ENCODE measurements around the gene UBALD2.
A peak's percentile ranks its signal among the peaks of the same experiment; 100 is the strongest.
"Not testable (repeated sequence)": the region's sequence is repeated elsewhere in the genome, so short reads cannot be mapped to it uniquely, and the experiment has no call there.

UBALD2 gene

GRCh38 chr17:76264755-76265623, at the start of gene UBALD2:
Gene UBALD2, plus strand, starts transcription at chr17:76265348. Its CDS starts 158 bp downstream, at chr17:76265506.
- DNase-seq = peak; percentile 98 to 99

GRCh38 chr17:76217081-76217480, 48.1 kb upstream of the UBALD2 start:
- no peak for DNase-seq

- no peak for DNase-seq
Measured at GRCh38 chr17:76219670-76220383, 45.3 kb upstream of the UBALD2 start.

GRCh38 chr17:76223802-76224201, 41.3 kb upstream of the UBALD2 start:
- DNase-seq = no peak

- DNase-seq = not testable (repeated sequence)
Measured at GRCh38 chr17:76225373-76226086, 39.6 kb upstream of the UBALD2 start.

- DNase-seq = not testable (repeated sequence)
Measured at GRCh38 chr17:76226749-76227148, 38.4 kb upstream of the UBALD2 start.

- DNase-seq = no peak
Measured at GRCh38 chr17:76232342-76232741, 32.8 kb upstream of the UBALD2 start.

GRCh38 chr17:76233588-76234353, 31.4 kb upstream of the UBALD2 start:
- no peak for DNase-seq

GRCh38 chr17:76234354-76234679, 30.8 kb upstream of the UBALD2 start:
- no peak for DNase-seq

- DNase-seq = no peak
Measured at GRCh38 chr17:76235883-76236282, 29.3 kb upstream of the UBALD2 start.

- DNase-seq = no peak
Measured at GRCh38 chr17:76236603-76237002, 28.5 kb upstream of the UBALD2 start.

GRCh38 chr17:76237859-76238313, 27.3 kb upstream of the UBALD2 start:
- DNase-seq = no peak

- no peak for DNase-seq
Measured at GRCh38 chr17:76238847-76239537, 26.2 kb upstream of the UBALD2 start.

- no peak for DNase-seq
Measured at GRCh38 chr17:76239538-76240274, 25.4 kb upstream of the UBALD2 start.

- peak; percentile 55 to 58 for DNase-seq
Measured at GRCh38 chr17:76240461-76241203, 24.5 kb upstream of the UBALD2 start, which contains the start of gene RNF157. Gene RNF157, minus strand, starts transcription at chr17:76240493. Its CDS starts 253 bp downstream, at chr17:76240240.

GRCh38 chr17:76241204-76241538, 24.0 kb upstream of the UBALD2 start:
- DNase-seq = no peak

GRCh38 chr17:76241691-76242255, 23.4 kb upstream of the UBALD2 start:
- DNase-seq = no peak

- DNase-seq = no peak
Measured at GRCh38 chr17:76243826-76244679, 21.1 kb upstream of the UBALD2 start.

GRCh38 chr17:76244721-76245120, 20.4 kb upstream of the UBALD2 start:
- not testable (repeated sequence) for DNase-seq

Data from activated CD4-positive, alpha-beta T cell treated with anti-CD3 and anti-CD28 coated beads, Interleukin-2, amount 50 U/mL, for 48 hours (primary cell).